Measurements from ENCODE around the gene HLA-G. TPM values are rescaled to one million over a fixed set of nuclear protein-coding genes. Genes with fewer than 3 reads are reported as not detected.

The HLA-G gene
- polyA plus RNA-seq, 1 experiment: not detected

DNA sequence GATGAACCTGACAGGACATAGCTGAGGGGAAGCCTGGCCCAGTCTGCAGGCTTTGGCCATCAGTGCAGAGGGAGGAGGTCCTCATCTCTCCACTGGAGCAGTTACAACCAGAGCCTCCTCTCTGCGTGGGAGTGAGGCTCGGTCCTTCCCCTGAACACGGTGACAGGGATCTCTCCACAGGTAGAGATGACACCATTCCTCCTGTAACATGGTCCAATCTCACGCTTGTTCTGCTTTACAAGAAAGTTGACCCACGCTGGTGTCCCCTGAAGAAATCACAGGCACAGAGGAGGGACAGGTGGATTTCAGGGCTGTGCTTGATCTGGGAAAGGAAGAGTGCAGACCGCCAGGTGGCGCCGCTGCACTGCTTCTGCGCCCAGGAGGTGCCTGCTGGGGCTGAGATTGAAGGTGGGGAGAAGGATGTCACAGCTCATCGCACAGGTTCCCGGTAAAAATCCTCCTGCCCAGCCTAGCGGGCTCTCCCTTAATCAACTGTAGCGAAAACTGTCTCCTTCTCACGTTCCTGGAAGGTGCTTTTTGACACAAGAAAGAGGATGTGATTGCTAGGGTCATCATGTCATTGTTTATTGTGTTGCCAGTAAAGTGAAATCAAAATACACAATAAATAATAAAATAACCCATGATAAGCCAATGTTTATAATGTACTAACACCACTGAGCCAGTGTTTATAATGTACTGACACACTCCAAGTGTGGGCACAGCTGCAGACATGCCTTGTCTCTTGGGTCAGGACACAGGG lies 20.4 kb downstream of the HLA-G start:
- Histone ChIP-seq H3K27ac (ENCODE audit: low read depth, low read length) (no peak overlapping the region), H3K27me3 (ENCODE audit: control insufficient read depth, insufficient read depth, low read length) (peaks cover 30% of the 10 kb centered on the region), H3K9me3 (ENCODE audit: control insufficient read depth, insufficient read depth, low read length) (peaks cover 5% of the 10 kb centered on the region; the same call in 1 of the 2 replicates), H3K4me3 (ENCODE audit: low read depth, low read length) (no peak overlapping the region)
- peak; percentile 6 for DNase-seq (ENCODE audit: low read depth, low spot score)
- ChIA-PET CTCF (interaction anchor here (0.6 to 3.5 kb wide), 17 partner anchors 8 to 284 kb away, joined by 3 to 65 read pairs (median 3); no protein-coding TSS in a partner anchor), POLR2A (no interaction called here)
- TF ChIP-seq, protein P1, sequence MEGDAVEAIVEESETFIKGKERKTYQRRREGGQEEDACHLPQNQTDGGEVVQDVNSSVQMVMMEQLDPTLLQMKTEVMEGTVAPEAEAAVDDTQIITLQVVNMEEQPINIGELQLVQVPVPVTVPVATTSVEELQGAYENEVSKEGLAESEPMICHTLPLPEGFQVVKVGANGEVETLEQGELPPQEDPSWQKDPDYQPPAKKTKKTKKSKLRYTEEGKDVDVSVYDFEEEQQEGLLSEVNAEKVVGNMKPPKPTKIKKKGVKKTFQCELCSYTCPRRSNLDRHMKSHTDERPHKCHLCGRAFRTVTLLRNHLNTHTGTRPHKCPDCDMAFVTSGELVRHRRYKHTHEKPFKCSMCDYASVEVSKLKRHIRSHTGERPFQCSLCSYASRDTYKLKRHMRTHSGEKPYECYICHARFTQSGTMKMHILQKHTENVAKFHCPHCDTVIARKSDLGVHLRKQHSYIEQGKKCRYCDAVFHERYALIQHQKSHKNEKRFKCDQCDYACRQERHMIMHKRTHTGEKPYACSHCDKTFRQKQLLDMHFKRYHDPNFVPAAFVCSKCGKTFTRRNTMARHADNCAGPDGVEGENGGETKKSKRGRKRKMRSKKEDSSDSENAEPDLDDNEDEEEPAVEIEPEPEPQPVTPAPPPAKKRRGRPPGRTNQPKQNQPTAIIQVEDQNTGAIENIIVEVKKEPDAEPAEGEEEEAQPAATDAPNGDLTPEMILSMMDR (IDR thresholded peaks at IDR 0.05; ENCODE audit: low read depth, low read length): peak; percentile 96

DNA sequence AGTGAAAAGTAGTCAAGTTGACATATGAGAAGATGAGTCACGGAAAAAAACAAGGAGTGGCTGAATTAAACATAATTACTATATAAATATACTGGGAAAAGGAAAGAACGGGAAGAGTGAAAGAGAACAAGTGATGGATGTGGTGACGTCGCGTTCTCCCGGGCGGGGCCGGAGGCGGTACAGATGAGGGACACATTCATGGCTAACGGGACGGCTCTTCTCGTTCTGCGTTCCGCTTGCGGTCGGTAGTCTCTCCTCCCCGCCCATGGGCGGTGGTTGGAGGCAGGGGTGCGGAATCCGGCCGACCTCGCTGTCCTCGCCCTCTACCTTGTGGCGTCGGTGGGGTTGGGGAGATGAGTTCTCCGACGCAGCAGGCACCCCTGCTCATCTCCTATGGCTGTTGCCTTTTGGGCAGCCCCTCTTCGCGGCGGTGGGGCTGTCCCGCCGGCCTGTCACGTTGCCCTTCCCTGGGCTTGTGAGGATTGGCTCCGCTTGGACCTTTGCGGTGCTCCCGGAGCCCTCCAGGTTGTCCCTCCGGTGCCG lies 22.5 kb downstream of the HLA-G start:
- H3K9me3 ChIP-seq (ENCODE audit: control insufficient read depth, insufficient read depth, low read length): peaks cover 5% of the 10 kb centered on the region; the same call in 1 of the 2 replicates
- TF ChIP-seq, protein P1 (IDR thresholded peaks at IDR 0.05; ENCODE audit: low read depth, low read length): no peak
- CTCF ChIA-PET: interaction anchor here (3.4 to 3.5 kb wide), 2 partner anchors 161 to 163 kb away, joined by 21 to 65 read pairs; no protein-coding TSS in a partner anchor
- H3K4me3 ChIP-seq (ENCODE audit: low read depth, low read length): no peak overlapping the region
- no peak overlapping the region for H3K27ac ChIP-seq (ENCODE audit: low read depth, low read length)
- no peak for DNase-seq (ENCODE audit: low read depth, low spot score)
- POLR2A ChIA-PET: no interaction called here
- H3K27me3 ChIP-seq (ENCODE audit: control insufficient read depth, insufficient read depth, low read length): peaks cover 33% of the 10 kb centered on the region

DNA sequence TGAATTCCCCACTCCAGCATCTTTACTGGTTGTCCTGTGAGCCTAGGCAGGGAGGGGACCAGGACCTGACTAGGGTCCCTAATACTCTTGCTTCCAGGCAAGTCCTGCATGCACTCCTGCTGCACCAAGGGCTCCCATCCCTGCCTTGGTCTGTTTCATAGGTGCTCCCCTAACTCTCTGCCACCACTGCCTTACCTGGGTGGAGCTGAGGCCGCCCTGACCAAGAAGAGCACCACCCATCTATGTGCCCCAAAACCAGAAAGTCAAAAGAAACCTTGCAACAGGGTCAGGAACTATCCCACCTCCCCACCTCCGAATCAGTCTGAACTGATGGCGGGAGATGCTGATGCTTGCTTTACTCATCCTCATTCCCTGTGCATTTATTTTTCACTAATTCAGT lies 23.6 kb downstream of the HLA-G start:
- DNase-seq (ENCODE audit: low read depth, low spot score): no peak
- H3K9me3 ChIP-seq (ENCODE audit: control insufficient read depth, insufficient read depth, low read length): peaks cover 5% of the 10 kb centered on the region; the same call in 1 of the 2 replicates
- POLR2A ChIA-PET: no interaction called here
- CTCF ChIA-PET: interaction anchor here (1.0 to 3.4 kb wide), 2 partner anchors 162 to 280 kb away, joined by 3 to 21 read pairs; no protein-coding TSS in a partner anchor
- TF ChIP-seq, protein P1 (IDR thresholded peaks at IDR 0.05; ENCODE audit: low read depth, low read length): no peak
- H3K4me3 ChIP-seq (ENCODE audit: low read depth, low read length): no peak overlapping the region
- no peak overlapping the region for H3K27ac ChIP-seq (ENCODE audit: low read depth, low read length)
- peaks cover 33% of the 10 kb centered on the region for H3K27me3 ChIP-seq (ENCODE audit: control insufficient read depth, insufficient read depth, low read length)

DNA sequence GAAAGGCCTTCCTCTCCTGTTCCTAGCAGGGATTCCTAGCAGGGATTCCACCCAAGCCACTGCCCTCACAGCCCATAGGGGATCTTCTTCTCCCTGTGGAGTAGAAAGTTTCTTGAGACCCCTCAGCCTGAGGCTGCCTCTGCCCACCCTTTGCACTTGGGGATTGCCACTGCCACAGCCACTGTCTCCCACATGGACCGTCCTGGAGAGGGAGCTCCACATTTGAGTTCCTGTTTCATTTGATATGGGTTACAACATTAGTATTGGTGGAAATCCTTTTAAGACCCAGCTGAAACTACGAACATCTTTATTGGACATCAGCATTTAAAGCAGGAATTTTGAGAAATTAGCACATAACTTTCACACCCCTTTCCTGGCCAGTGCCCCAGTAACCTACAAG lies 25.6 kb downstream of the HLA-G start:
- POLR2A ChIA-PET: no interaction called here
- TF ChIP-seq, protein P1 (IDR thresholded peaks at IDR 0.05; ENCODE audit: low read depth, low read length): no peak
- no peak overlapping the region for H3K4me3 ChIP-seq (ENCODE audit: low read depth, low read length)
- peaks cover 30% of the 10 kb centered on the region for H3K27me3 ChIP-seq (ENCODE audit: control insufficient read depth, insufficient read depth, low read length)
- no peak overlapping the region for H3K27ac ChIP-seq (ENCODE audit: low read depth, low read length)
- CTCF ChIA-PET: interaction anchor here (0.8 to 3.4 kb wide), 3 partner anchors 160 to 199 kb away, joined by 3 to 21 read pairs (median 3); no protein-coding TSS in a partner anchor
- DNase-seq (ENCODE audit: low read depth, low spot score): no peak
- H3K9me3 ChIP-seq (ENCODE audit: control insufficient read depth, insufficient read depth, low read length): peaks cover 5% of the 10 kb centered on the region; the same call in 1 of the 2 replicates

DNA sequence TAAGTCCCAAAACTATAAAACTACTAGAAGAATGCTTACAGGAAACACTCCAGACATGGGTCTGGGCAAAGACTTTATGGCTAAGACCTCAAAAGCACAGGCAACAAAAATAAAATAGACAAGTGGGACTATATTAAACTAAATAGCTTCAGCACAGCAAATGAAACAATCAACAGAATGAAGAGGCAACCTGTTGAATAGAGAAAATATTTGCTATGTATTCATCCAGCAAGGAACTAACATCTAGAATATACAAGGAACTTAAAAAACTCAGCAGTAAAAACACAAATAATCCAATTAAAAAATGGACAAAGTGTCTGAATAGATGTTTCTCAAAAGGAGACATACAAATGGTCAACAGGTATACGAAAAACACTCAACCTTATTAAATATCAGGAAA lies 30.4 kb downstream of the HLA-G start:
- Histone ChIP-seq H3K27me3 (ENCODE audit: control insufficient read depth, insufficient read depth, low read length) (peaks cover 6% of the 10 kb centered on the region), H3K9me3 (ENCODE audit: control insufficient read depth, insufficient read depth, low read length) (no peaks in the 10 kb centered on the region), H3K4me3 (ENCODE audit: low read depth, low read length) (no peak overlapping the region), H3K27ac (ENCODE audit: low read depth, low read length) (no peak overlapping the region)
- ChIA-PET CTCF (no interaction called here), POLR2A (no interaction called here)
- DNase-seq (ENCODE audit: low read depth, low spot score): no peak
- TF ChIP-seq, protein P1 (IDR thresholded peaks at IDR 0.05; ENCODE audit: low read depth, low read length): no peak
